K562 (cell line): ENCODE measurements around the gene CASKIN2. TPM values are rescaled to one million over a fixed set of nuclear protein-coding genes. Genes with fewer than 3 reads are reported as not detected.
A peak's percentile ranks its signal among the peaks of the same experiment; 100 is the strongest.

Experiments used
- ARID4B ChIP-seq: sonication (generic); formaldehyde crosslinking; IDR thresholded peaks from 2 replicates; pipeline ENCODE4 v1.8.0; 2022; ENCODE audit warnings: mild to moderate bottlenecking, missing genetic modification reagents
- ATF4 ChIP-seq: fragments of 450-650 bp; formaldehyde crosslinking; IDR thresholded peaks from 2 replicates; pipeline ENCODE4 v1.4.0; 2022; ENCODE audit warnings: mild to moderate bottlenecking, moderate library complexity
- CCNT2 ChIP-seq: IDR thresholded peaks from 2 replicates; pipeline ENCODE4 v1.6.1; 2011; ENCODE audit warnings: borderline replicate concordance, low read depth, mild to moderate bottlenecking, moderate library complexity, mixed read lengths, low read length; ENCODE audit not compliant: insufficient read length; ENCODE audit errors: extremely low read depth
- CREB1 ChIP-seq, 2 experiments: sonication (generic) in 1 of 2; formaldehyde crosslinking in 1 of 2; IDR thresholded peaks; 2 replicates each; pipeline versions ENCODE4 v1.6.1 to v1.8.0; 2012 to 2022; ENCODE audit warnings: inconsistent platforms in 1 of 2, mild to moderate bottlenecking in 1 of 2, missing genetic modification reagents in 1 of 2, moderate library complexity in 1 of 2
- CUX1 ChIP-seq: fragments of 200-800 bp; sonication (Bioruptor generic); IDR thresholded peaks from 2 replicates; pipeline ENCODE4 v1.6.1; 2016; ENCODE audit warnings: missing genetic modification characterization, missing compliant biosample characterization
- CXXC5 ChIP-seq: fragments of 250-450 bp; sonication (Bioruptor Pico); IDR thresholded peaks from 2 replicates; pipeline ENCODE4 v1.8.0; 2022; ENCODE audit warnings: inconsistent platforms, mild to moderate bottlenecking, moderate library complexity
- JUND ChIP-seq, 2 experiments: IDR thresholded peaks; 2 replicates in 1 of 2; 3 replicates in 1 of 2; pipeline ENCODE4 v1.6.1; 2011; ENCODE audit warnings: borderline replicate concordance in 2 of 2, low read depth in 2 of 2, low read length in 2 of 2, improper control_type of control experiment in 1 of 2, missing biosample characterization in 1 of 2, missing genetic modification characterization in 1 of 2, missing genetic modification reagents in 1 of 2
- MXD1 ChIP-seq: fragments of 250-450 bp; sonication (Bioruptor Pico); IDR thresholded peaks from 2 replicates; pipeline ENCODE4 v1.8.0; 2021; ENCODE audit warnings: borderline replicate concordance, mild to moderate bottlenecking, moderate library complexity; ENCODE audit not compliant: poor library complexity, severe bottlenecking
- NFRKB ChIP-seq: fragments of 450-650 bp; IDR thresholded peaks from 2 replicates; pipeline ENCODE4 v1.6.1; 2016; ENCODE audit warnings: low read depth
- PHB2 ChIP-seq: fragments of 450-650 bp; IDR thresholded peaks from 2 replicates; pipeline ENCODE4 v1.6.1; 2017; ENCODE audit warnings: low read depth
- SRSF1 ChIP-seq: fragments of 200-400 bp; formaldehyde crosslinking; IDR thresholded peaks from 2 replicates; pipeline ENCODE4 v1.6.1; 2017; ENCODE audit warnings: mild to moderate bottlenecking, low read depth, low read length, moderate library complexity
- VEZF1 ChIP-seq: fragments of 200-800 bp; sonication (Bioruptor generic); IDR thresholded peaks from 2 replicates; pipeline ENCODE4 v1.6.1; 2017; ENCODE audit warnings: missing genetic modification characterization, missing compliant biosample characterization
- ZSCAN32 ChIP-seq: fragments of 450-650 bp; formaldehyde crosslinking; IDR thresholded peaks from 2 replicates; pipeline ENCODE4 v1.4.0; 2020; ENCODE audit warnings: mild to moderate bottlenecking, moderate library complexity
- polyA plus RNA-seq, 8 experiments: library from polyadenylated mRNA; depleted of rRNA in 4 of 8; stranded (reverse) in 5 of 8; unstranded in 3 of 8; fragments of >200 nt; fragmentation: Nextera tagmentation in 2 of 8; fragmentation: Illumina TruSeq in 1 of 8; extraction: Ambion mirVana in 2 of 8; extraction: Trizol in 1 of 8; gene quantifications; 2 replicates each; pipeline versions ENCODE4 v1.2.1 to v1.2.3, GENCODE V29; 2011 to 2014; ENCODE audit warnings: inconsistent platforms in 1 of 8, missing spikeins in 1 of 8
- total RNA-seq, 7 experiments: library from RNA; depleted of rRNA in 6 of 7; stranded (reverse); fragments of >200 nt in 6 of 7; fragmentation: Illumina TruSeq in 2 of 7; extraction: Trizol in 2 of 7; gene quantifications; 2 replicates each; pipeline versions ENCODE4 v1.2.1 to v1.2.3, GENCODE V29; 2011 to 2021; ENCODE audit warnings: low replicate concordance in 1 of 7

The CASKIN2 gene
- total and polyA plus RNA-seq, 9 of the 15 experiments (the other 6 are each of a cell fraction or from before 2014, with no cell fraction given), result 0.01 to 12.2 (median 2.1) TPM

- TF ChIP-seq JUND (IDR thresholded peaks at IDR 0.05; ENCODE audit: borderline replicate concordance, low read depth, low read length) (no peak), JUND (tag; IDR thresholded peaks at IDR 0.05; ENCODE audit: borderline replicate concordance, low read depth, low read length) (no peak), CCNT2 (peak; percentile 30), SRSF1 (no peak), NFRKB (peak; percentile 97), VEZF1 (CRISPR knock-in tag) (peak; percentile 93), CUX1 (CRISPR knock-in tag) (no peak), CREB1 (IDR thresholded peaks at IDR 0.05) (no peak; the same call in 1 of the 2 replicates), CREB1 (CRISPR knock-in tag; IDR thresholded peaks at IDR 0.05) (peak; percentile 57; the same call in 1 of the 2 replicates), PHB2 (no peak), ARID4B (CRISPR knock-in tag) (peak; percentile 70), CXXC5 (CRISPR knock-in tag) (peak; percentile 99), ZSCAN32 (CRISPR knock-in tag) (no peak), MXD1 (CRISPR knock-in tag) (no peak), ATF4 (CRISPR knock-in tag) (no peak)
Measured at GRCh38 chr17:75456417-75457046, 58.8 kb downstream of the CASKIN2 start, which contains the start of gene TMEM94 (continued).
